HUES48 (cell line): ENCODE measurements around the gene NACC2.

Experiments used
- H3K27ac ChIP-seq: one replicate; pipeline ENCODE4 v1.7.0; 2013; ENCODE audit warnings: low read depth, low read length, inconsistent platforms
- H3K27me3 ChIP-seq: 2 replicates; pipeline ENCODE4 v1.6.1; 2013; ENCODE audit warnings: mild to moderate bottlenecking, low read length; ENCODE audit not compliant: control insufficient read depth, insufficient read depth
- H3K36me3 ChIP-seq: 2 replicates; pipeline ENCODE4 v1.6.1; 2013; ENCODE audit warnings: low read length; ENCODE audit not compliant: control insufficient read depth, insufficient read depth
- H3K4me1 ChIP-seq: 2 replicates; pipeline ENCODE4 v1.6.1; 2013; ENCODE audit warnings: mild to moderate bottlenecking, low read length; ENCODE audit not compliant: control insufficient read depth, insufficient read depth
- H3K4me3 ChIP-seq: 2 replicates; pipeline ENCODE4 v1.5.1; 2013; ENCODE audit warnings: mild to moderate bottlenecking, low read depth, low read length
- H3K9ac ChIP-seq: 2 replicates; pipeline ENCODE4 v1.6.1; 2013; ENCODE audit warnings: mild to moderate bottlenecking, low read depth, low read length, moderate library complexity
- H3K9me3 ChIP-seq: 2 replicates; pipeline ENCODE4 v1.6.1; 2013; ENCODE audit warnings: low read length; ENCODE audit not compliant: control insufficient read depth, insufficient read depth

NACC2 gene

GRCh38 chr9:136010615-136011361 lies 84.3 kb downstream of the NACC2 start:
- no peaks in the 10 kb centered on the region for H3K36me3 ChIP-seq
- no peak overlapping the region for H3K4me3 ChIP-seq
- no peaks in the 10 kb centered on the region for H3K27me3 ChIP-seq
- H3K4me1 ChIP-seq = peaks cover 36% of the 10 kb centered on the region
- H3K9me3 ChIP-seq = no peaks in the 10 kb centered on the region
- peak overlapping the region; percentile 69 for H3K27ac ChIP-seq
- no peak overlapping the region for H3K9ac ChIP-seq

GRCh38 chr9:136010176-136010575 lies 84.9 kb downstream of the NACC2 start:
- Histone ChIP-seq H3K4me1 (peaks cover 42% of the 10 kb centered on the region), H3K27me3 (no peaks in the 10 kb centered on the region), H3K9me3 (no peaks in the 10 kb centered on the region), H3K36me3 (no peaks in the 10 kb centered on the region), H3K9ac (no peak overlapping the region), H3K4me3 (no peak overlapping the region), H3K27ac (no peak overlapping the region)

GRCh38 chr9:136009516-136009915 lies 85.6 kb downstream of the NACC2 start:
- H3K9me3 ChIP-seq = no peaks in the 10 kb centered on the region
- no peak overlapping the region for H3K9ac ChIP-seq
- H3K36me3 ChIP-seq = no peaks in the 10 kb centered on the region
- peak overlapping the region; percentile 42 for H3K27ac ChIP-seq
- H3K27me3 ChIP-seq = no peaks in the 10 kb centered on the region
- H3K4me3 ChIP-seq = no peak overlapping the region
- peaks cover 46% of the 10 kb centered on the region for H3K4me1 ChIP-seq

- Histone ChIP-seq H3K27ac (peak overlapping the region; percentile 81), H3K36me3 (no peaks in the 10 kb centered on the region), H3K27me3 (no peaks in the 10 kb centered on the region), H3K9me3 (no peaks in the 10 kb centered on the region), H3K4me3 (no peak overlapping the region), H3K9ac (no peak overlapping the region), H3K4me1 (peaks cover 46% of the 10 kb centered on the region)
Measured at GRCh38 chr9:136008693-136008997, 86.4 kb downstream of the NACC2 start.

- H3K9ac ChIP-seq = no peak overlapping the region; the same call in 1 of the 2 replicates
- H3K4me1 ChIP-seq = peaks cover 46% of the 10 kb centered on the region
- no peak overlapping the region for H3K4me3 ChIP-seq
- no peaks in the 10 kb centered on the region for H3K36me3 ChIP-seq
- peak overlapping the region; percentile 81 for H3K27ac ChIP-seq
- no peaks in the 10 kb centered on the region for H3K9me3 ChIP-seq
- H3K27me3 ChIP-seq = no peaks in the 10 kb centered on the region
Measured at GRCh38 chr9:136007934-136008692, 87.0 kb downstream of the NACC2 start.

- peak overlapping the region; percentile 81 for H3K27ac ChIP-seq
- H3K4me1 ChIP-seq = peaks cover 45% of the 10 kb centered on the region
- H3K9ac ChIP-seq = no peak overlapping the region
- no peak overlapping the region for H3K4me3 ChIP-seq
- no peaks in the 10 kb centered on the region for H3K9me3 ChIP-seq
- no peaks in the 10 kb centered on the region for H3K27me3 ChIP-seq
- no peaks in the 10 kb centered on the region for H3K36me3 ChIP-seq
Measured at GRCh38 chr9:136007276-136007933, 87.7 kb downstream of the NACC2 start.

- H3K9ac ChIP-seq = no peak overlapping the region
- no peaks in the 10 kb centered on the region for H3K27me3 ChIP-seq
- peaks cover 34% of the 10 kb centered on the region for H3K4me1 ChIP-seq
- no peak overlapping the region for H3K4me3 ChIP-seq
- no peaks in the 10 kb centered on the region for H3K9me3 ChIP-seq
- H3K36me3 ChIP-seq = no peaks in the 10 kb centered on the region
- no peak overlapping the region for H3K27ac ChIP-seq
Measured at GRCh38 chr9:136006169-136006568, 88.9 kb downstream of the NACC2 start.

GRCh38 chr9:136004712-136005111 lies 90.4 kb downstream of the NACC2 start:
- H3K9ac ChIP-seq = 0 out of 2 replicates have a peak overlapping the region, but pooled peaks have one; percentile 12
- no peak overlapping the region for H3K4me3 ChIP-seq
- H3K27me3 ChIP-seq = no peaks in the 10 kb centered on the region
- peaks cover 28% of the 10 kb centered on the region for H3K4me1 ChIP-seq
- H3K27ac ChIP-seq = peak overlapping the region; percentile 61
- H3K9me3 ChIP-seq = no peaks in the 10 kb centered on the region
- H3K36me3 ChIP-seq = no peaks in the 10 kb centered on the region

- peaks cover 28% of the 10 kb centered on the region for H3K4me1 ChIP-seq
- H3K9me3 ChIP-seq = no peaks in the 10 kb centered on the region
- H3K27me3 ChIP-seq = no peaks in the 10 kb centered on the region
- no peak overlapping the region for H3K4me3 ChIP-seq
- H3K9ac ChIP-seq = 0 out of 2 replicates have a peak overlapping the region, but pooled peaks have one; percentile 12
- no peaks in the 10 kb centered on the region for H3K36me3 ChIP-seq
- H3K27ac ChIP-seq = peak overlapping the region; percentile 61
Measured at GRCh38 chr9:136004219-136004618, 90.9 kb downstream of the NACC2 start.

GRCh38 chr9:136003411-136004218 lies 91.5 kb downstream of the NACC2 start:
- Histone ChIP-seq H3K4me3 (no peak overlapping the region), H3K4me1 (peaks cover 28% of the 10 kb centered on the region), H3K36me3 (no peaks in the 10 kb centered on the region), H3K9me3 (no peaks in the 10 kb centered on the region), H3K27me3 (no peaks in the 10 kb centered on the region), H3K9ac (no peak overlapping the region), H3K27ac (no peak overlapping the region)
